Cardiac muscle cell (in vitro differentiated cells and primary cell): ENCODE results near the gene PRSS2. TPM values are rescaled to one million over a fixed set of nuclear protein-coding genes. Genes with fewer than 3 reads are reported as not detected.
"Not testable (repeated sequence)": the region's sequence is repeated elsewhere in the genome, so short reads cannot be mapped to it uniquely, and the experiment has no call there.

Experiments used
- DNase-seq, 2 donors: peaks; one replicate each; pipeline versions ENCODE4 v3.0.0 to v3.0.0-alpha.2; 2010 to 2017; ENCODE audit warnings: low read depth in 1 of 2, low spot score in 1 of 2
- H3K27ac ChIP-seq: fragments of 200-600 bp; sonication (generic); 2 replicates; pipeline ENCODE4 v1.5.1; 2016
- H3K27me3 ChIP-seq: fragments of 200-600 bp; sonication (generic); 2 replicates; pipeline ENCODE4 v1.6.0; 2016; ENCODE audit warnings: control low read depth
- H3K36me3 ChIP-seq: fragments of 200-600 bp; sonication (generic); 2 replicates; pipeline ENCODE4 v1.5.1; 2016; ENCODE audit warnings: control low read depth
- H3K4me1 ChIP-seq: fragments of 200-600 bp; sonication (generic); 2 replicates; pipeline ENCODE4 v1.8.1; 2017; ENCODE audit warnings: low read depth, mild to moderate bottlenecking, mixed run types
- H3K4me3 ChIP-seq: fragments of 200-600 bp; sonication (generic); 2 replicates; pipeline ENCODE4 v1.5.1; 2016; ENCODE audit warnings: mild to moderate bottlenecking
- H3K9me3 ChIP-seq: fragments of 200-600 bp; sonication (generic); 2 replicates; pipeline ENCODE4 v1.5.1; 2017; ENCODE audit warnings: low read depth, mild to moderate bottlenecking, control low read depth
- CTCF ChIP-seq: IDR thresholded peaks from 2 replicates; pipeline ENCODE4 v1.5.1; 2012; ENCODE audit warnings: low read depth, mild to moderate bottlenecking, low read length
- polyA plus RNA-seq: library from polyadenylated mRNA; unstranded; fragments of >200 nt; fragmentation: Nextera tagmentation; extraction: Ambion mirVana; gene quantifications from 2 replicates; pipeline ENCODE4 v1.2.1, GENCODE V29; 2016
- total RNA-seq: library from RNA; depleted of rRNA; stranded (reverse); fragments of >200 nt; gene quantifications from 2 replicates; pipeline ENCODE4 v1.2.3, GENCODE V29; 2016

PRSS2 gene
- total and polyA plus RNA-seq, 2 experiments from 2014 or later = not detected

GRCh38 chr7:142749218-142749993 lies 21.4 kb upstream of the PRSS2 start, which contains the start of gene PRSS1:
PRSS1 (plus strand) TSS chr7:142749472; CDS start chr7:142749485, 13 bp downstream.
- TF ChIP-seq CTCF = no peak
- no peak within 1 kb of the TSS for H3K4me3 ChIP-seq
- H3K27ac ChIP-seq = no peak within 1 kb of the TSS
- DNase-seq = no peak
- no peaks in the 10 kb centered on the region for H3K4me1 ChIP-seq
- H3K9me3 ChIP-seq = no peaks in the 10 kb centered on the region
- H3K36me3 ChIP-seq = no peaks in the 10 kb centered on the region
- no peaks in the 10 kb centered on the region for H3K27me3 ChIP-seq

- no peak overlapping the region for H3K27ac ChIP-seq
- H3K4me3 ChIP-seq = no peak overlapping the region
- no peaks in the 10 kb centered on the region for H3K36me3 ChIP-seq
- TF ChIP-seq CTCF = no peak
- no peaks in the 10 kb centered on the region for H3K4me1 ChIP-seq
- H3K27me3 ChIP-seq = no peaks in the 10 kb centered on the region
- H3K9me3 ChIP-seq = no peaks in the 10 kb centered on the region
- no peak for DNase-seq
Observed at GRCh38 chr7:142750321-142750938, 20.3 kb upstream of the PRSS2 start.

DNA sequence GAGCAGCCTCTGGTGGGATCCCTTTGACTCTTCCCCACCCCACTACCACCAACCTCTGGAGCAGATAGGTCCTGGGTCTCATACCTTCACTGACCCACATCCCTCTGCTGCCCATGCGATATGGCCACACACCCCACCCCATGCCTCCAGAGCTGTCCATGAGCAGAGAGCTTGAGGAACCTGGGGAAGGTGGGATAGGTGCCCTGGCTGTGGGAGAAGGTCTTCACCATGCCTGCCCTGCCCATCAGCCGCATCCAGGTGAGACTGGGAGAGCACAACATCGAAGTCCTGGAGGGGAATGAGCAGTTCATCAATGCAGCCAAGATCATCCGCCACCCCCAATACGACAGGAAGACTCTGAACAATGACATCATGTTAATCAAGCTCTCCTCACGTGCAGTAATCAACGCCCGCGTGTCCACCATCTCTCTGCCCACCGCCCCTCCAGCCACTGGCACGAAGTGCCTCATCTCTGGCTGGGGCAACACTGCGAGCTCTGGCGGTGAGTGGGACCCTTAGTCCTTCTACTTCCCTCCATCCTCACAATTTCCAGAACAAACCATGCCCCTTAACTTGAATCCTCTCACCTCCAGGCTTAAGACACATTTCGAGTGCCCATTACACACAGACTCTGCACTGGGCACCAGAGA lies 19.1 kb upstream of the PRSS2 start:
- not testable (repeated sequence) for H3K4me1 ChIP-seq, H3K27ac ChIP-seq, H3K4me3 ChIP-seq, DNase-seq, H3K36me3 ChIP-seq, H3K27me3 ChIP-seq, H3K9me3 ChIP-seq

DNA sequence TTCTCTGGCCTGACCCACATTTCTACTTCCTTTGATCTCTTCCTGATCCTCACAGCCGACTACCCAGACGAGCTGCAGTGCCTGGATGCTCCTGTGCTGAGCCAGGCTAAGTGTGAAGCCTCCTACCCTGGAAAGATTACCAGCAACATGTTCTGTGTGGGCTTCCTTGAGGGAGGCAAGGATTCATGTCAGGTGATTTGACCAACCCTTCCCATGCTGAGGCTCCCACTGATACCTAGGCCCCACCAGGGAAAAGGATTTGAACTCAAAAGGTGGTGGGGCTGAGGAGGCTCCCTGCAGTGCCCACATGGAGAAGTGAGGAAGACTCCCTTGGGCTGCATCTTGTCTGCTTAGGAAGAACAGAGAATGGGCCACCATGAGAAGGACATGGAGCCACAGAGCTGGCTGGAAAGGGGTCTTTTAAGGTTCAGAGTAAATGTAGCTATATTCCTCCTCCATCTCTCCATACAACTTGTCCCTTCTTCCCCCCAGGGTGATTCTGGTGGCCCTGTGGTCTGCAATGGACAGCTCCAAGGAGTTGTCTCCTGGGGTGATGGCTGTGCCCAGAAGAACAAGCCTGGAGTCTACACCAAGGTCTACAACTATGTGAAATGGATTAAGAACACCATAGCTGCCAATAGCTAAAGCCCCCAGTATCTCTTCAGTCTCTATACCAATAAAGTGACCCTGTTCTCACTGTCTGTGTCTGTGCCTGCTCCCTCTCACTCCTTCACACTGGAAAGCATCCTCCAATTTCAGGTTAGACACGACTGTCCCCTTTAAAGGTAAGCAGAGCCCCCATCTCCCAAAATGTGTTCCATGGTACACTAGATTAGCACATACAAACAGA lies 18.2 kb upstream of the PRSS2 start:
- H3K27me3 ChIP-seq = no peaks in the 10 kb centered on the region
- no peak for DNase-seq
- no peak for TF ChIP-seq CTCF

DNA sequence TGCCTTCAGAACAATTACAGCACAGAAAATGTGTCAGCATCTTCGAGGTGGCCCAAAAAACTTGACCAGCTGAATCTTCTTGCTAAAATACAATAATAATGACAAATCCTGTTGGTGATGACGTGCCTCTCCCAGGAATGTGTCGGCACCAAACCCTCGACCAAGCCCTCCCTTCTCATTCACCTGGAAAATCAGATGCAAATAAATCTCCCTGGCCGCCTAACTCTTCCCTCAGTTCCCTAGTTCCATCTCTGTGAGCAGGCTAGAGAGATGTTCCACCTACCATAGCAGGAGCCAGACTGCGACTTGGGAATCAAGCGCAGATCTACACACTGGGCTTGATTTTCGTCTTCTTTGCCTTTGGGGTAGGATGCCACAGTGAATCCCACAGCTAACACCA lies 17.4 kb upstream of the PRSS2 start:
- H3K9me3 ChIP-seq = no peaks in the 10 kb centered on the region

More for the DNA sequence above, 18.2 kb upstream of the PRSS2 start:
- no peak overlapping the region for H3K27ac ChIP-seq
- no peaks in the 10 kb centered on the region for H3K9me3 ChIP-seq
- no peaks in the 10 kb centered on the region for H3K36me3 ChIP-seq
- no peak overlapping the region for H3K4me3 ChIP-seq
- H3K4me1 ChIP-seq = no peaks in the 10 kb centered on the region

DNA sequence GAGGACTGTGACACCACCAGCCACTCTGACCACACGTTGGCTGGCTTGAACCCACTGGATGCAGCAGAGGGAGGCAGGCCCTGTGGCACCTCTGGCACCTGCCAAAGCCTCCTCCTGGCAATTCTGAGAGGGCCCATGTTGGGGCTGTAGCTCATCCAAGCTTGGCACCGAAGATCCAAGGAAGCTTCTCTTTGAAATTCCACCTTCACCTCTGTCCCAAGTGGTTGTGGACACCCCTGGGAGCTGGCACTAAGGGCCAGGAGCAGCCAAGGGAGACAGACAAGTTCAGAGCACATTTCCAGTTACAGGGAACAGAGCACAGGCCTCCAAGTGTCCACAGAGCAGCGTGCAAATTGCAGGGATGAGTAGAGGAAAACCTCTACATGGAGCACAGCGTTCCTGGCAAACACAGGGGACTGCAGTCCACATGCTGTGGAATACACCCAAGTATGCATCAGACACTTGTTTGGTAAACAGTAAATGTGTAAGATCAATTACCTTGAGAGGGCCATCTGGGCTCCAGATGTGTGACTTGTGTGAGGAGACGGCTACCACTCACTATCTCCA lies 16.8 kb upstream of the PRSS2 start:
- not testable (repeated sequence) for DNase-seq, H3K9me3 ChIP-seq, H3K27me3 ChIP-seq, H3K36me3 ChIP-seq, H3K4me3 ChIP-seq, H3K4me1 ChIP-seq, H3K27ac ChIP-seq

More for the DNA sequence above, 17.4 kb upstream of the PRSS2 start:
- H3K4me3 ChIP-seq = no peak overlapping the region
- H3K4me1 ChIP-seq = no peaks in the 10 kb centered on the region
- H3K27me3 ChIP-seq = no peaks in the 10 kb centered on the region
- DNase-seq = no peak
- TF ChIP-seq CTCF = no peak
- H3K36me3 ChIP-seq = no peaks in the 10 kb centered on the region
- no peak overlapping the region for H3K27ac ChIP-seq
